ENCODE measurements around the gene ANKRD55.

Gene ANKRD55

GRCh38 chr5:56072863-56073766 lies 160.0 kb downstream of the ANKRD55 start:
- DNase-seq, result no peak

GRCh38 chr5:56071470-56071869 lies 161.7 kb downstream of the ANKRD55 start:
- DNase-seq, result no peak

- DNase-seq, result no peak
These were observed 162.2 kb downstream of the ANKRD55 start for GRCh38 chr5:56070851-56071465.

DNA sequence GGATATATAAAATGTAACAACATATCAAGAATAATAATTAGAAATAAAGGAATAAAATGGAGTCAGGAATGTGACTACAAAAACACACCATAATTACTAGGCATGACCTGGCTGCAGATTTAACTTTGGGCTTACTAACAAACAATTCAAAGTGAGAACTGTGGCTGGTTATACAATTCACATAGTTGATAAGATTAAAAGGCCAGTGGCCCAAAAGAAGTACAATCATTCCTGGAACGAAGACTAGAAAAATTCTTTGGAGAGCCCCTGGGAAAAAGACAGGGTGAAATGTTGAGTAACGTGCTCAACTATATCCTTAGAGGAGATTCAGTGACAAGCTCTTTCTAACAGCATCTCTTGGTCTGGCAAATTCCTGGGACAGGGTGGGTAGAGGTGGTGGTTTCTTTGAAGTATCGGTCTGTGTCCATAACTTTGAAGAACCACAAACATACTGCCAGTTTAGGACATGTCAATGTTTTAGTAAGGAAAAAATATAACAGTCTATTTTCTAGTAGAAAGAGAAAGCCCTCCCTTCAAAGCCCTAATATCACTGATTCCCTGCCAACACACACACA lies 163.4 kb downstream of the ANKRD55 start:
- no peak for DNase-seq

DNA sequence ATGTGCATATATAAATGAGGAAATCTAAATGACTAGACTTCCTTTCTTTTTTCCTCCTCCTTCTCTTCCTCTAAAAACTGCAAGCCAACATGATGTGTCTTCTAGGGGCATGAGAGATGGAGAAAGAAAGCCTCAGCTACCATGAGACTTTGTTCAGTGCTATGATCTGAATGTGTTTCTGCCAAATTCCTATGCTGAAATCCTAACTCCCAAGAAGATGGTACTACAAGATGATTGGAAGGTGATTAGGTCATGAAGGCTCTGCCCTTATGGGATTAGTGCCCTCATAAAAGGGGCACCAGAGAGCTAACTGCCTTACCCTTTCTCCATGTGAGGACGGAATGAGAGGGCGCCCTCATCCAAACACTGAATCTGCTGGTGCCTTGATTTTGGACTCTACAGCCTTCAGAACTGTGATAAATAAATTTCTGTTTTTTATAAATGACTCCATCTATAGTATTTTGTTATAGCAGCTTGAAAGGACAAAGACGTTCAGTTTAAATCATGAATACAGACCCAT lies 166.1 kb downstream of the ANKRD55 start:
- DNase-seq, result no peak

- no peak for DNase-seq
These were observed 168.1 kb downstream of the ANKRD55 start for GRCh38 chr5:56064984-56065383.

GRCh38 chr5:56060276-56061110 lies 172.6 kb downstream of the ANKRD55 start:
- DNase-seq, result no peak

GRCh38 chr5:56059854-56060253 lies 173.3 kb downstream of the ANKRD55 start:
- no peak for DNase-seq

- no peak for DNase-seq
These were observed 176.3 kb downstream of the ANKRD55 start for GRCh38 chr5:56056875-56057274.

DNA sequence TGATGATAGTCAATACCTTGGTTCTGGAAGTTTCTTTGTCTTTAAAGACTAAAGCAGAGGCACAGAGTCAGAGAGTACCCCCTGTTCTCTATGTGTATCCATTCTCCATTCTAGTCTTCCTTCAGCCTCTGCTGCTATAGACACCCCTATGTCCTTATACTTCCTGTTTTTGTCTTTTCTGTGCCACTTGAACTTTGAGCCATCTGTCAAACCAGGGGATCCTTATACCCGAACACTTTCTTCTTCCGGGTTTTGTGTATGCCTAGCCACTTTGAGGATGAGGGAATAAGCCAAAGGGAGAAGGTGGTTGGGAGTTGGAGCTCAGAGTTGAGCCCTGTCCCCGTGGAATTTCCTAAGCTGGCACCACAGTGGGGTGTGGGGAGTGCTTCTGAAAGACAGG lies 177.3 kb downstream of the ANKRD55 start:
- no peak for DNase-seq

GRCh38 chr5:56055287-56055686 lies 177.8 kb downstream of the ANKRD55 start:
- DNase-seq, result no peak

- no peak for DNase-seq
These were observed 178.5 kb downstream of the ANKRD55 start for GRCh38 chr5:56054666-56055065.

GRCh38 chr5:56053363-56053762 lies 179.8 kb downstream of the ANKRD55 start:
- DNase-seq, result no peak

DNA sequence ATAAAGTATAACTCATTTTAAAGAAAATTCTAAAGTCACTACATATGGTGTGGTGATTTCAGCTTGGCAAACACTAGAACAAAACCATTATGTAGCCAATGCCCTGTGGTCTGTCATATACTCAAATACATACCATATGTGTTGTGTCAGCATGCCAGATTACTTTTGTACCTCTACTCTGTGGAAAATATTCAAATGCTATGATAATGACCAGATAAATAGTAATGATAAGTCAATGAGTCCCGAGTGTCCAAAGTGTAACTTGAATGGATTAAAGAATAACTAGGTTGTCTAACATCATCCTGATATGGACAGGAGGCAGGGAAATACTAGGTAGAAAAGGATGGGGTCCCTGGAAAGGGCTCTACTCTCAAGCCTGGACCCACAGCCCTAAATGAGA lies 180.4 kb downstream of the ANKRD55 start:
- DNase-seq, result no peak

DNA sequence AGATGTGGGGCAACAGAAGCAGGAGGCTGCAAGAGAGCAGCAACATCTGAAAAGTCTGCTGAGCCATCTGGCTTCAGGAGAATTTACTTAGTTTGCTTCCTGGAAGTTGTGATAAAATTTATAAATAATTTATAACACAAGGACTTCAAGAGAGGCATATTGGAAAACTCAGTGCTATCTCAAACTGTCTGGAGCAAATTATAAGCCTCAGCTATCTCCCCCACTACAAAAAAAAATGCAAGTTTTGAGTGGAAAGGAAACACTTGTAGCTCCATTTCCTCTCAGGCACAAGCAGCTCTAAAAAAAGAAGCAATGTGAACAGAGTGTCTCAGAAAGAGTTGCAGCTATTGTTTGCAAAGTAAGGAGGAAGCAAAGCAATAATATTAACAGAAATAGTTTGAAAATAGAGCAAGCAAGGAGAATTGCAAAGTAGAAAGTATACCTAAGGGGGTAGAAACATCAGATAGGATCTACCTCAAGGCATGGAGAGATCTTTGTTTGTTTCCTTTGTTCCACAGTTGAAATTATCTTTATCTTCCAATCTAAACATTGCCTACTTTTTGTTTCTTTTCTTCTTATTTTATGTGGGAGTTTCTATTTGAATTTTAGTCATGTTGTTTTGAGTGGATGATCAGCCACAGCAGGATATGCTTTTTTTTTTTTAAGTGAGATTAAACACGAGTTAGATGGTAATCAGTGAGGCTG lies 182.4 kb downstream of the ANKRD55 start:
- DNase-seq, result no peak
